ENCODE data around the gene SEC24A. TPM values are rescaled to one million over a fixed set of nuclear protein-coding genes. Genes with fewer than 3 reads are reported as not detected.
A peak's percentile ranks its signal among the peaks of the same experiment; 100 is the strongest.
"Not testable (repeated sequence)": the region's sequence is repeated elsewhere in the genome, so short reads cannot be mapped to it uniquely, and the experiment has no call there.

The SEC24A gene
- total RNA-seq (2021) (22.0 TPM in 2 replicates), Bru-seq, nascent RNA (percentile 65 among the genes with signal in this experiment), BruChase-seq, experiment 1, labeled RNA remaining after a 2-hour chase (percentile 74 among the genes with signal in this experiment), BruChase-seq, experiment 2, labeled RNA remaining after a 6-hour chase (percentile 72 among the genes with signal in this experiment)
- long read RNA-seq, full-length matches to known transcripts: 15 of 28 reads
- long read RNA-seq, partial matches to known transcripts: 8 of 28 reads
- long read RNA-seq, other reads (novel, unspliced or antisense): 5 of 28 reads

- POLR2A ChIA-PET (ENCODE audit: low non-redundant PET): no interaction called here
- no peaks in the 10 kb centered on the region for H3K27me3 ChIP-seq (replicated peaks; ENCODE audit: insufficient read depth, low read depth, low read length, poor library complexity)
- peak within 1 kb of the TSS; percentile 79 for H3K4me3 ChIP-seq (ENCODE audit: low read depth, low read length, poor library complexity, severe bottlenecking)
- no peaks in the 10 kb centered on the region for H3K4me1 ChIP-seq (ENCODE audit: insufficient read depth, low read length, poor library complexity, severe bottlenecking)
- no peak for TF ChIP-seq EZH2 (IDR thresholded peaks at IDR 0.05; ENCODE audit: borderline replicate concordance, low read depth, low read length, poor library complexity, severe bottlenecking)
- no peak for TF ChIP-seq CTCF (conservative IDR thresholded peaks at IDR 0.05; ENCODE audit: low read depth, low read length)
- peak; percentile 90 for DNase-seq (ENCODE audit: low spot score)
- intact Hi-C loops (cut with micrococcal nuclease; ENCODE audit: unreplicated experiment): loop anchor here (1.0 kb wide), 1 partner anchor 16 kb away; the partner anchor contains the start of gene SAR1B
- no TSS peak for BruUV-seq (replicated peaks)
- H3K36me3 ChIP-seq (ENCODE audit: insufficient read depth, low read length, poor library complexity, severe bottlenecking): no peaks in the 10 kb centered on the region
- H3K9me3 ChIP-seq (ENCODE audit: low read depth, low read length, poor library complexity, severe bottlenecking): no peaks in the 10 kb centered on the region
- H3K27ac ChIP-seq (ENCODE audit: low read depth, low read length, poor library complexity, severe bottlenecking): peak within 1 kb of the TSS; percentile 84
- CTCF ChIA-PET: no interaction called here
These were observed at the start of gene SEC24A for GRCh38 chr5:134648425-134649162. Gene SEC24A (plus strand): TSS chr5:134648785. CDS start chr5:134649077, 292 bp downstream.

GRCh38 chr5:134599820-134600219 is 48.8 kb upstream of the SEC24A start:
- H3K27ac ChIP-seq (ENCODE audit: low read depth, low read length, poor library complexity, severe bottlenecking); H3K4me1 ChIP-seq (ENCODE audit: insufficient read depth, low read length, poor library complexity, severe bottlenecking); H3K4me3 ChIP-seq (ENCODE audit: low read depth, low read length, poor library complexity, severe bottlenecking); CTCF ChIA-PET; DNase-seq (ENCODE audit: low spot score); BruUV-seq (replicated peaks); intact Hi-C loops (cut with micrococcal nuclease; ENCODE audit: unreplicated experiment); H3K27me3 ChIP-seq (replicated peaks; ENCODE audit: insufficient read depth, low read depth, low read length, poor library complexity); H3K36me3 ChIP-seq (ENCODE audit: insufficient read depth, low read length, poor library complexity, severe bottlenecking); H3K9me3 ChIP-seq (ENCODE audit: low read depth, low read length, poor library complexity, severe bottlenecking): not testable (repeated sequence)
- POLR2A ChIA-PET (ENCODE audit: low non-redundant PET): interaction anchor here (0.5 kb wide), 1 partner anchor 81 kb away, joined by 3 read pairs; no protein-coding TSS in a partner anchor

- ChIA-PET CTCF (no interaction called here), POLR2A (ENCODE audit: low non-redundant PET) (no interaction called here)
- no peaks in the 10 kb centered on the region for H3K27me3 ChIP-seq (replicated peaks; ENCODE audit: insufficient read depth, low read depth, low read length, poor library complexity)
- peaks cover 6% of the 10 kb centered on the region for H3K36me3 ChIP-seq (ENCODE audit: insufficient read depth, low read length, poor library complexity, severe bottlenecking)
- no peak overlapping the region for H3K4me3 ChIP-seq (ENCODE audit: low read depth, low read length, poor library complexity, severe bottlenecking)
- no peaks in the 10 kb centered on the region for H3K9me3 ChIP-seq (ENCODE audit: low read depth, low read length, poor library complexity, severe bottlenecking)
- no peak overlapping the region for H3K27ac ChIP-seq (ENCODE audit: low read depth, low read length, poor library complexity, severe bottlenecking)
- TF ChIP-seq CTCF (conservative IDR thresholded peaks at IDR 0.05; ENCODE audit: low read depth, low read length): no peak
- TF ChIP-seq EZH2 (IDR thresholded peaks at IDR 0.05; ENCODE audit: borderline replicate concordance, low read depth, low read length, poor library complexity, severe bottlenecking): no peak
- H3K4me1 ChIP-seq (ENCODE audit: insufficient read depth, low read length, poor library complexity, severe bottlenecking): no peaks in the 10 kb centered on the region
- intact Hi-C loops (cut with micrococcal nuclease; ENCODE audit: unreplicated experiment): no loop called here
- BruUV-seq (replicated peaks): no TSS peak
- DNase-seq (ENCODE audit: low spot score): no peak
These were observed 48.0 kb upstream of the SEC24A start for GRCh38 chr5:134600600-134600999.

Data from A673 (cell line).